Stomach (tissue), 4 donors: ENCODE measurements around the gene ANKFN1.

Experiments
- POLR2A ChIP-seq, 4 donors: fragments of 450-650 bp; IDR thresholded peaks; one replicate each; pipeline ENCODE4 v1.6.1; 2016; ENCODE audit warnings: antibody characterized with exemption in 4 of 4, control low read depth in 2 of 4, mild to moderate bottlenecking in 1 of 4, moderate library complexity in 1 of 4
- POLR2AphosphoS5 ChIP-seq, 3 donors: sonication (generic); formaldehyde crosslinking; IDR thresholded peaks; one replicate each; pipeline ENCODE4 v1.6.1; 2016; ENCODE audit warnings: antibody characterized with exemption in 3 of 3
- TF ChIP-seq, protein P1 (sequence below), 7 experiments: fragments of 450-650 bp in 4 of 7; fragments of 200-600 bp in 3 of 7; sonication (generic) in 3 of 7; IDR thresholded peaks; one replicate each; pipeline ENCODE4 v1.5.1; 2016 to 2019; ENCODE audit warnings: antibody characterized with exemption in 7 of 7, control low read depth in 2 of 7, mild to moderate bottlenecking in 1 of 7

DNA sequence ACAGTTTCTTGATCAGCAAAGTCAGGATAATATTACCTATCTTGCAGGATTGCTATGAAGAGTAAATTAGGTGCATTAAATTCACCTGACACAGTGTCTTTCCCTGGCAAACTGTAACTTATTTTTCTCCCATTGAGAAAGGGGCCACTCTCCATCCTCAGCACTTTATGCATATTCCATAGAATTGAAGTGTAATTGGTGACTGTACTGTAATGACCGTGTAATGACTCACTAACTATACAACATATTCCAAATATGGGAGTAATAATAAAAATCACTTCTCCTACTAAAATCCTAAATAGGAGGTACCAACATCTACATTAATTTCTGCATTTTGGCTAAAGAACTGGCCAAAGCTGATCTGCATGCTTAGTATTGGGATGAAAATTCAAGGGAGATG, 298.4 kb downstream of the ANKFN1 start:
- TF ChIP-seq POLR2A (IDR thresholded peaks at IDR 0.05) (no peak), POLR2AphosphoS5 (IDR thresholded peaks at IDR 0.05) (no peak)
- TF ChIP-seq, protein P1, sequence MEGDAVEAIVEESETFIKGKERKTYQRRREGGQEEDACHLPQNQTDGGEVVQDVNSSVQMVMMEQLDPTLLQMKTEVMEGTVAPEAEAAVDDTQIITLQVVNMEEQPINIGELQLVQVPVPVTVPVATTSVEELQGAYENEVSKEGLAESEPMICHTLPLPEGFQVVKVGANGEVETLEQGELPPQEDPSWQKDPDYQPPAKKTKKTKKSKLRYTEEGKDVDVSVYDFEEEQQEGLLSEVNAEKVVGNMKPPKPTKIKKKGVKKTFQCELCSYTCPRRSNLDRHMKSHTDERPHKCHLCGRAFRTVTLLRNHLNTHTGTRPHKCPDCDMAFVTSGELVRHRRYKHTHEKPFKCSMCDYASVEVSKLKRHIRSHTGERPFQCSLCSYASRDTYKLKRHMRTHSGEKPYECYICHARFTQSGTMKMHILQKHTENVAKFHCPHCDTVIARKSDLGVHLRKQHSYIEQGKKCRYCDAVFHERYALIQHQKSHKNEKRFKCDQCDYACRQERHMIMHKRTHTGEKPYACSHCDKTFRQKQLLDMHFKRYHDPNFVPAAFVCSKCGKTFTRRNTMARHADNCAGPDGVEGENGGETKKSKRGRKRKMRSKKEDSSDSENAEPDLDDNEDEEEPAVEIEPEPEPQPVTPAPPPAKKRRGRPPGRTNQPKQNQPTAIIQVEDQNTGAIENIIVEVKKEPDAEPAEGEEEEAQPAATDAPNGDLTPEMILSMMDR (IDR thresholded peaks at IDR 0.05): no peak
